Spinal cord (tissue), 10 donors: ENCODE measurements around the gene OPTC. TPM values are rescaled to one million over a fixed set of nuclear protein-coding genes. Genes with fewer than 3 reads are reported as not detected.
A peak's percentile ranks its signal among the peaks of the same experiment; 100 is the strongest.
"Not testable (repeated sequence)": the region's sequence is repeated elsewhere in the genome, so short reads cannot be mapped to it uniquely, and the experiment has no call there.

Experiments
- DNase-seq, 6 donors: peaks; one replicate each; pipeline versions ENCODE4 v3.0.0 to v3.0.0-alpha.2; 2013 to 2015; ENCODE audit warnings: low spot score in 6 of 6, low read depth in 4 of 6
- H3K27ac ChIP-seq: one replicate; pipeline ENCODE4 v1.5.1; 2013; ENCODE audit warnings: low read depth, low read length, control low read depth
- H3K27me3 ChIP-seq: one replicate; pipeline ENCODE4 v1.6.1; 2013; ENCODE audit warnings: low read length; ENCODE audit not compliant: control insufficient read depth, insufficient read depth
- H3K36me3 ChIP-seq: one replicate; pipeline ENCODE4 v1.6.1; 2013; ENCODE audit warnings: low read length; ENCODE audit not compliant: control insufficient read depth, insufficient read depth
- H3K4me1 ChIP-seq: one replicate; pipeline ENCODE4 v1.6.1; 2013; ENCODE audit warnings: low read length; ENCODE audit not compliant: control insufficient read depth, insufficient read depth
- H3K4me3 ChIP-seq: one replicate; pipeline ENCODE4 v1.5.1; 2013; ENCODE audit warnings: low read depth, low read length, control low read depth
- H3K9me3 ChIP-seq: one replicate; pipeline ENCODE4 v1.6.1; 2013; ENCODE audit warnings: low read length; ENCODE audit not compliant: control insufficient read depth, insufficient read depth
- WGBS: methylation state at CpG from one replicate; pipeline ENCODE4 v1.1.5; 2013; ENCODE audit warnings: missing lambda C conversion rate; ENCODE audit not compliant: insufficient coverage; 5-methylcytosine and 5-hydroxymethylcytosine counted together
- polyA plus RNA-seq, 2 donors: library from polyadenylated mRNA; unstranded; fragments of 120-200 nt; gene quantifications; one replicate each; pipeline ENCODE4 v1.2.1, GENCODE V29; 2013; ENCODE audit not compliant: insufficient read length in 2 of 2
- total RNA-seq, 2 donors: library from RNA; depleted of rRNA in 1 of 2; stranded (reverse); fragments of 120-200 nt in 1 of 2; fragments of >200 nt in 1 of 2; gene quantifications; one replicate each; pipeline versions ENCODE4 v1.2.3 to v1.2.4, GENCODE V29; 2013 to 2014
- donor health status: healthy.

Gene OPTC
- total and polyA plus RNA-seq, 4 donors: not detected

DNA sequence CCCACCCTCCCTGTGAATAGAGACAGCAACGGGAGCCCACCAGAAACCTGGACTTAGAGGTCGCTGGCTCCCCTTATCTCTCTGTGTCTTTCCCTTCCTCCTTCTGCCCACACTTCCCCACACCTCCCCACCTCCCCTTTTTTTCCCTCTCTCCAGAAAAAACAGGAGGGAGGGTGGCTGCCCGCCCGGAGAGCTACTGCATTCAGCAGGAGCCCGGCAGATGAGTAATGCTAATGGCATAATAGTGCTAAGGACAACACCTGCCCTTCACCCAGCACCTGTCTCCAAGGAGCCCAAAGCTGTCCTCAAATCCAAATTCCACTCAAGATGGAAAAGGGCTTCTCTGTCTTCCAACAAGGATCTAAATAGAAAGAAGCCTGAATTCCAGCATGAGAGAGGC is 29.7 kb upstream of the OPTC start:
- H3K4me1 ChIP-seq: peaks cover 42% of the 10 kb centered on the region
- H3K27me3 ChIP-seq: no peaks in the 10 kb centered on the region
- H3K4me3 ChIP-seq: no peak overlapping the region
- 61% methylated on average over 2 of the region's 5 CpGs for WGBS
- H3K36me3 ChIP-seq: no peaks in the 10 kb centered on the region
- no peak for DNase-seq
- H3K9me3 ChIP-seq: no peaks in the 10 kb centered on the region
- H3K27ac ChIP-seq: peak overlapping the region; percentile 87

DNA sequence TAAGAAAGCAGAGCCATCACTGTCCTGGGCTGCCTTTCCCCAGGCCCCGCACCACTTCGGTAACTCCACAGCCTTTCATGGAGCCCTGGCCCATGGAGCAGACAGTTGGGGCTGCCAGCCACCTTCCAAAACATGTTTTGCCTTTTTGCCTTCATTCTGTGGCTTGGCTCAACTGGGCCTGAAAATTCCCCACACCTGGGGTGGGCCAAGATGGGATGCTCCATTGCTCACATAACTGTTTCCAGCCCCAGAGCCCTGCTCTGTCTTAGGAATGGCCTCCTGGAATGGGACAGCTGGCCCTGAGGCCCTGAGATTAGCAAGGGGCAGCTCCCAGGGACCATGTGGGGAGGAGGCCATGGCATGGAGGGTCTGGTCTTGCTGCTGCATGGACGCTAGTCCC is 29.2 kb upstream of the OPTC start:
- H3K9me3 ChIP-seq: no peaks in the 10 kb centered on the region
- H3K4me3 ChIP-seq: no peak overlapping the region
- H3K27ac ChIP-seq: peak overlapping the region; percentile 87
- no peaks in the 10 kb centered on the region for H3K27me3 ChIP-seq
- no peak for DNase-seq
- H3K4me1 ChIP-seq: peaks cover 44% of the 10 kb centered on the region
- H3K36me3 ChIP-seq: no peaks in the 10 kb centered on the region
- 90% methylated on average over 3 of the region's 3 CpGs for WGBS

DNA sequence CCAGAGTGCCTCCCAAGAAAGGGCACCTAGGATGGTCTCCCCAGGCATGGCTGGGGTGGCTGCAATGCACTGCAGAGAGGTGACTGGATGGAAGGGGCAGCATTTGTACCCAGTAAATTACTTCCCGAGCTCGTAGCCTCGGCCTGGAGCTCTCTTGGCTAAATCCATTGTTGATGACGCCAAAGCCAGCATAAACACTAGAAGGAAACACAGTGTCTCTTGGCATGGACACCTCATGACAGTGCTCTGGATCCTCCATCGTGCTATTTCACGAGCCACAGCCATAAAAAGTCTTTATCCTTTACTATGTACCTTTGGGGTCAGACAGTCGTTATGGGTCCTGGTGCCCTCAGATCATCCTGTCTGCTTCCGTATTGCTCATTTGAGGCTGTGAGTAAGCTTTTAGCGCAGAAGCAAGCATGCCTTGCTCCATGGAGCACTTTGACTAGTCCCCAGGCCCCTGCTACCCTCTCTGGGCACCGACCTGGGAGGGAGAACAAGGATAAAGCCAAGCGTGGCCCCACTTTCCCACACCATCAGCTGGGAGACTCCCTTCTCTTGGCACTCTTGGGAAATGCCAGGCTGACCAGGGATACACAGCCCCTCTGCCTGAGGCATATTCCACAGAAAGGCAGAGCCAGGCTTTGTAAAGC is 28.7 kb upstream of the OPTC start:
- Histone ChIP-seq H3K36me3 (no peaks in the 10 kb centered on the region), H3K27me3 (no peaks in the 10 kb centered on the region), H3K4me1 (peaks cover 49% of the 10 kb centered on the region), H3K4me3 (no peak overlapping the region), H3K27ac (peak overlapping the region; percentile 87), H3K9me3 (no peaks in the 10 kb centered on the region)
- peak in 1 of 6 donors; percentile 49 for DNase-seq
- 74% methylated on average over 11 of the region's 11 CpGs for WGBS

DNA sequence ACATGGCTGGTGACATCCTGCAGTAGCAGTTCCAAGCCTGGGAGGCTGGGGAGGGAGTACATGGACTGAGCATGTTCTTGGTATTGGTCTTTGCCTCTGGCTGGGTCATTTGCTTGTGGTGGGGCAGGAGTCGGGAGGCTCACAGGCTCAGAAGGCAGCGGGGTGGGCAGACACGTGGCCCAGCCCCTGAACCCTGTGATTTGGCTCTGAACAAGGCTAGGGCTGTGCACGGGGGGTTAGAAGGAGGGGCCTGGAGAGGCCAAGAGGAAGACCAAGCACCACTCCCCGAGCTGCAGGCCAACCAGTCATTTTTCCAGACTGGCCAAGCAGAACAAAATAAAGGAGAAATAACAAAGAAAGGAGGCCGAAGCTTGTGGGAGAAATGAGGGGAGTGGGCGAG is 28.0 kb upstream of the OPTC start:
- no peaks in the 10 kb centered on the region for H3K9me3 ChIP-seq
- peak overlapping the region; percentile 87 for H3K27ac ChIP-seq
- no peaks in the 10 kb centered on the region for H3K36me3 ChIP-seq
- no peak overlapping the region for H3K4me3 ChIP-seq
- peaks cover 54% of the 10 kb centered on the region for H3K4me1 ChIP-seq
- H3K27me3 ChIP-seq: no peaks in the 10 kb centered on the region
- 14% methylated on average over 5 of the region's 7 CpGs for WGBS
- DNase-seq: peak in 2 of 6 donors; percentile 38 to 80

DNA sequence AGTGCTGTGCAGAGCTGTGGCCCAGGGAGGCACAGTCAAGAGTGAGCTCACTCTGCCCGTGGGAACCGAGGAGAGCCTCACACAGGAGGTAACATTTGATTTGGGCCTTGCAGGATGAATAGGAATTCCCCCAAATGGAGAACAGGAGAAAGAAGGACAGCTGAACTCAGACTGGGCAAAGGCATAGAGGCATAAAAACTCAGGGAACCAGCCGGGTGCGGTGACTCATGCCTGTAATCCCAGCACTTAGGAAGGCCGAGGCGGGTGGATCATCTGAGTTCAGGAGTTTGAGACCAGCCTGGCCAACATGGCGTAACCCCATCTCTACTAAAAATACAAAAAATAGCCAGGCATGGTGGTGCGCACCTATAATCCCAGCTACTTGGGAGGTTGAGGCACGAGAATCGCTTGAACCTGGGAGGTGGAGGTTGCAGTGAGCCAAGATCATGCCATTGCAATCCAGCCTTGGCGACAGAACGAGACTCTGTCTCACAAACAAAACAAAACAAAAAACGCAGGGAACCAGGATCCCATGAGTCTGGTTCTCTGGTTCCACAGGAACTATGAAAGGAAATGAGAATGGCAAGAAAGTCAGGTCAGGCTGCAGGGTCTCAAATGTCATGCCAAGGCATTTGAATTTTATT is 26.9 kb upstream of the OPTC start:
- WGBS: 84% methylated on average over 10 of the region's 13 CpGs
- not testable (repeated sequence) for H3K36me3 ChIP-seq, H3K4me3 ChIP-seq, H3K9me3 ChIP-seq, H3K27me3 ChIP-seq, DNase-seq
- Histone ChIP-seq H3K4me1 (peaks cover 58% of the 10 kb centered on the region), H3K27ac (peak overlapping the region; percentile 61)

DNA sequence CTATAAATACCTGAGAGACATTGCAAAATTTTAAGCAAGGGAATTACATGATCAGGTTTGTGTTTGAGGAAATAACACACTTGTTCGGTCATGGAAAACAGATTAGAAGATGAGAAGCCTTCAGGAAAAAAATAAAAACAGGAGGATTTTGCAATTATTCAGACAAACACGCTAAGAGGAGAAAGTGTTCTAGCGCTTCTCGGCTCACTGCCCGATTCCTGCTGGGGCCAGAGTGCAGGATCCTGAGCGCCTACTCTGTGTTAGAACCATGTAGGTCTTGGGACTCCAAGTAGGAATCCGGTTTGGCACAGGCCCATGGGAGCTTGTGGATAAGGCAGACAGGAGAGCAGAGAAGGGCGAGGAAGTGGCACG is 26.4 kb upstream of the OPTC start:
- Histone ChIP-seq H3K4me1 (peaks cover 62% of the 10 kb centered on the region), H3K36me3 (no peaks in the 10 kb centered on the region), H3K27ac (peak overlapping the region; percentile 61), H3K4me3 (no peak overlapping the region), H3K27me3 (no peaks in the 10 kb centered on the region), H3K9me3 (no peaks in the 10 kb centered on the region)
- WGBS: 76% methylated on average over 8 of the region's 9 CpGs
- DNase-seq: no peak

DNA sequence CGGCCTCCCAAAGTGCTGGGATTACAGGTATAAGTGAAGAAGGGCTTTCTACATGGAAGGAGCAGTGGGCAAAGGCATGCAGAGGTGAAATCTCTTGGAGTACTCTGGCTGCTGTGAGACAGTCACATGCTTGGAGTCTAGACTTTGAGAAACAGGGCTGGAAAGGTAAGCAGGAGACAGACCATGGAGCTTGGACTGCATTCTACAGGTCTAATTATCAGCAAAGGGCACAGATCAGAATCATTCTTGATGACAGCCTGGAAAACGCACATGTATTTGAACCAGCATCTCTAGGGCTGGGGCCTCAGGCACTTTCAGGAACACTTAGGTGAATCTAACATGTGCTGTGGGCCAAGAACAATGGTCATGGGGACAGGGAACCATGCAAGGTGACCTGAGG is 25.6 kb upstream of the OPTC start:
- no peaks in the 10 kb centered on the region for H3K36me3 ChIP-seq
- no peak overlapping the region for H3K4me3 ChIP-seq
- DNase-seq: no peak
- no peaks in the 10 kb centered on the region for H3K9me3 ChIP-seq
- 91% methylated on average over 2 of the region's 2 CpGs for WGBS
- H3K4me1 ChIP-seq: peaks cover 60% of the 10 kb centered on the region
- no peaks in the 10 kb centered on the region for H3K27me3 ChIP-seq
- H3K27ac ChIP-seq: no peak overlapping the region

DNA sequence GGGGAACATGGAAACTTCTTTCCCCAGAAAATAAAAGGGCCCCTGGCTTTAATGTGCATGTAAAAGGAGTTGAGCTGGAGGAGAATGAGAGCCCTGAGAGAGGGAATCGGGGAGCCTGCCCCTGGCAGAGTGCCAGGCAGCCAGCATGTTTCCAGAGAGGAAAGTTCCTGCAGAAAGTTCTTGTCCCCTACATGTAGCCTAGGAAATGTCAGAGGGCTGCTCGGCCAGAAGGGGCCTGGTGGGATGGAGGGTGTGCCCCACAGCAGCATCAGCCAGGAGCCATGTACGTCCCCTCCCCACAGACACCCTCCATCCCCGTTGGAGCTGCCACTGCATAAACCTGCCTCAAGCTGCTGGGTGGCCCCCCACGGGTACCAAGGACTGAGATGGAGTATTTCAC is 23.7 kb upstream of the OPTC start:
- Histone ChIP-seq H3K36me3 (no peaks in the 10 kb centered on the region), H3K4me3 (no peak overlapping the region), H3K4me1 (peaks cover 56% of the 10 kb centered on the region), H3K27me3 (no peaks in the 10 kb centered on the region), H3K9me3 (no peaks in the 10 kb centered on the region), H3K27ac (peak overlapping the region; percentile 8)
- peak in 1 of 6 donors; percentile 26 for DNase-seq
- WGBS: 53% methylated on average over 2 of the region's 5 CpGs

DNA sequence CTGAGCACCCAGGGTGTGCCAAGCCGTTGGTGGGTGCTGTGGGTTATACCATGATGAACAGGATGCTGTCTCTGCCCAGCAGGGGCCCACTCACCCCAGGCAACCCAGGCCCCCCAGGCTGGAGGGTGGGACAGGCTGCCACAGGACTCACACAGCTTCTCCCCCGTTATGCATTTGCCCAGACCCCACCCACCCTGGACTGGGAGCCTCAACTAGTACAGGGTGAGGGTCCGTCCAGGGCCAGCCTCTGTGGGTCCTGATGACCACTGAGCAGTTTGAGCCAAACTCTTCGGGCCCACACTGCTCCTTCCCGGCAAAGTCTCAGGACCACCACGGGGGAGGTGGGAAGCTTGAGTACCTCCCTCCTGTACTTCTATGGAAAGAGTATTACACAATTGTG is 22.1 kb upstream of the OPTC start:
- Histone ChIP-seq H3K27me3 (no peaks in the 10 kb centered on the region), H3K27ac (no peak overlapping the region), H3K4me1 (peaks cover 49% of the 10 kb centered on the region), H3K9me3 (no peaks in the 10 kb centered on the region), H3K36me3 (no peaks in the 10 kb centered on the region), H3K4me3 (no peak overlapping the region)
- no peak for DNase-seq
- 56% methylated on average over 4 of the region's 6 CpGs for WGBS

DNA sequence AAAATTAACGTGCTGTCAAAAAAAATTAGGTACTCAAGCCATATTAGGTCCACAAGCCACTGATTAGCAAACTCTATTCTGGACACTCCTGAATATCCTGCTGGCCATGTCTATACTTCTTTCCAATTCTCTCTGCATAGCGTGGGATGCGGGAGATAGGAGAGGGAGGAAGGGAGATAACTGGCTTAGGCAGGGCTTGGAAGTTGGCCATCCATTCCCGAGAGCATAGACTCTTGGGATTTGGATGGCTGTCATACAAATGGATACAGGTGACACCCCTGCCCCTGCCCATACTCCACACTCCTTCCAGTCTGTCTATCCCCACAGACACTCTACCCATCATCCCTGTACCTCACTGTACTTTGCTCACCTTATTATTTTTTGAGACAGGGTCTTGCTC is 20.7 kb upstream of the OPTC start:
- 83% methylated on average over 1 of the region's 4 CpGs for WGBS
- no peak overlapping the region for H3K4me3 ChIP-seq
- H3K36me3 ChIP-seq: no peaks in the 10 kb centered on the region
- H3K27me3 ChIP-seq: no peaks in the 10 kb centered on the region
- DNase-seq: no peak
- no peaks in the 10 kb centered on the region for H3K9me3 ChIP-seq
- H3K27ac ChIP-seq: no peak overlapping the region
- H3K4me1 ChIP-seq: peaks cover 42% of the 10 kb centered on the region
